ENCODE measurements around the gene MBD6.
"Not testable (repeated sequence)": the region's sequence is repeated elsewhere in the genome, so short reads cannot be mapped to it uniquely, and the experiment has no call there.

MBD6 gene

GRCh38 chr12:57570438-57570837 is 47.8 kb downstream of the MBD6 start:
- not testable (repeated sequence) for DNase-seq (ENCODE audit: low read depth in 1 of 2, low spot score in 1 of 2)

- DNase-seq (ENCODE audit: low read depth in 1 of 2, low spot score in 1 of 2): no peak
Observed at GRCh38 chr12:57571926-57572762, 49.5 kb downstream of the MBD6 start.

- DNase-seq (ENCODE audit: low read depth in 1 of 2, low spot score in 1 of 2): no peak
Observed at GRCh38 chr12:57574795-57575194, 52.2 kb downstream of the MBD6 start.

GRCh38 chr12:57575771-57576612 is 53.4 kb downstream of the MBD6 start:
- DNase-seq (ENCODE audit: low read depth in 1 of 2, low spot score in 1 of 2): no peak

- no peak for DNase-seq (ENCODE audit: low read depth in 1 of 2, low spot score in 1 of 2)
Observed at GRCh38 chr12:57576613-57577160, 54.1 kb downstream of the MBD6 start.

GRCh38 chr12:57577981-57578758 is 55.5 kb downstream of the MBD6 start:
- no peak for DNase-seq (ENCODE audit: low read depth in 1 of 2, low spot score in 1 of 2)

- no peak for DNase-seq (ENCODE audit: low read depth in 1 of 2, low spot score in 1 of 2)
Observed at GRCh38 chr12:57579011-57579410, 56.4 kb downstream of the MBD6 start.

Measured in activated T-helper 1 cell treated with anti-CD3 and anti-CD28 coated beads, Interleukin-2, amount 50 U/mL, for 16 hours (primary cell).